OCI-M2 (cell line): ENCODE data around the gene MUC3A.
"Not testable (repeated sequence)": the region's sequence is repeated elsewhere in the genome, so short reads cannot be mapped to it uniquely, and the experiment has no call there.

ENCODE experiments used
- DNase-seq: peaks from one replicate; lab custom pipeline; 2025; ENCODE audit not compliant: unreplicated experiment; lab: John Stamatoyannopoulos, UW

The MUC3A gene, protein sequence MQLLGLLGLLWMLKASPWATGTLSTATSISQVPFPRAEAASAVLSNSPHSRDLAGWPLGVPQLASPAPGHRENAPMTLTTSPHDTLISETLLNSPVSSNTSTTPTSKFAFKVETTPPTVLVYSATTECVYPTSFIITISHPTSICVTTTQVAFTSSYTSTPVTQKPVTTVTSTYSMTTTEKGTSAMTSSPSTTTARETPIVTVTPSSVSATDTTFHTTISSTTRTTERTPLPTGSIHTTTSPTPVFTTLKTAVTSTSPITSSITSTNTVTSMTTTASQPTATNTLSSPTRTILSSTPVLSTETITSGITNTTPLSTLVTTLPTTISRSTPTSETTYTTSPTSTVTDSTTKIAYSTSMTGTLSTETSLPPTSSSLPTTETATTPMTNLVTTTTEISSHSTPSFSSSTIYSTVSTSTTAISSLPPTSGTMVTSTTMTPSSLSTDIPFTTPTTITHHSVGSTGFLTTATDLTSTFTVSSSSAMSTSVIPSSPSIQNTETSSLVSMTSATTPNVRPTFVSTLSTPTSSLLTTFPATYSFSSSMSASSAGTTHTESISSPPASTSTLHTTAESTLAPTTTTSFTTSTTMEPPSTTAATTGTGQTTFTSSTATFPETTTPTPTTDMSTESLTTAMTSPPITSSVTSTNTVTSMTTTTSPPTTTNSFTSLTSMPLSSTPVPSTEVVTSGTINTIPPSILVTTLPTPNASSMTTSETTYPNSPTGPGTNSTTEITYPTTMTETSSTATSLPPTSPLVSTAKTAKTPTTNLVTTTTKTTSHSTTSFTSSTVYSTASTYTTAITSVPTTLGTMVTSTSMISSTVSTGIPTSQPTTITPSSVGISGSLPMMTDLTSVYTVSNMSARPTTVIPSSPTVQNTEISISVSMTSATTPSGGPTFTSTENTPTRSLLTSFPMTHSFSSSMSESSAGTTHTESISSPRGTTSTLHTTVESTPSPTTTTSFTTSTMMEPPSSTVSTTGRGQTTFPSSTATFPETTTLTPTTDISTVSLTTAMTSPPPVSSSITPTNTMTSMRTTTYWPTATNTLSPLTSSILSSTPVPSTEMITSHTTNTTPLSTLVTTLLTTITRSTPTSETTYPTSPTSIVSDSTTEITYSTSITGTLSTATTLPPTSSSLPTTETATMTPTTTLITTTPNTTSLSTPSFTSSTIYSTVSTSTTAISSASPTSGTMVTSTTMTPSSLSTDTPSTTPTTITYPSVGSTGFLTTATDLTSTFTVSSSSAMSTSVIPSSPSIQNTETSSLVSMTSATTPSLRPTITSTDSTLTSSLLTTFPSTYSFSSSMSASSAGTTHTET (N-terminal part only)

GRCh38 chr7:100949227-100949932 lies at the start of gene MUC3A:
Gene MUC3A (plus strand): TSS chr7:100949534. CDS start chr7:100949625, 91 bp downstream.
- no peak for DNase-seq

- no peak for DNase-seq
Measured at GRCh38 chr7:100900978-100901377, 48.4 kb upstream of the MUC3A start.

DNA sequence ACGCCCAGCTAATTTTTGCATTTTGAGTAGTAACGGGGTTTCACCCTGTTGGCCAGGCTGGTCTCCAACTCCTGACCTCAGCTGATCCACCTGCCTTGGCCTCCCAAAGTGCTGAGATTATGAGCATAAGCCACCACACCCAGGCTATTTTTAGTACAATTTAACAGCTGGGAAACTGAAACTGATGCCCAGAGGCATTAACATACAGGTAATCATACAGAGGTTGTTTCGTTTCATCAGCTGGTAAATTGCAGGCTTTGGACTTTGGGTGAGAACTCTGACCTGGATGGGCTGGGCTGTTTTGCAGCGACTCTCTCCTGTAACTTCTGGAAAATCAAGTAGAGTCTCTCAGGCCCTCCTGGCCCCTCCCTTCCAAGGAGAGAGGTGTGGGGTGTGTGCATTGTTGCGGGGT lies 47.4 kb upstream of the MUC3A start:
- no peak for DNase-seq

GRCh38 chr7:100902638-100903037 lies 46.7 kb upstream of the MUC3A start:
- DNase-seq = no peak

DNA sequence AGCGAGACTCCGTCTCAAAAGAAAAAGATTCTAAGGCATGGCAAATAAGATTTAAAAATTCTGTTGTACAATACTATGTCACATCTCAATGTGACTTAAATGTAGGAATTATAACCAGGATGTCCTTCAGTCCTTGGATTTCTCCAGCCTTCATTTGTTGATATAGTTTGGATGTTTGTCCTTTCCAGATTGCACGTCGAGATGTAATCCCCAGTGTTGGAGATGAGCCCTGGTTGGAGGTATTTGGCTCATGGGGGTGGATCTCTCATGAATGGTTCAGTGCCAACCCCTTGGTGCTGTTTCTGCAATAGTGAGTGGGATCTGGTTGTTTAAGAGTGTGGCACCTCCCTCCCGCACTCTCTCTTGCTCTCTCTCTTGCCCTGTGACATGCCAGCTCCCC lies 40.8 kb upstream of the MUC3A start:
- DNase-seq = no peak

DNA sequence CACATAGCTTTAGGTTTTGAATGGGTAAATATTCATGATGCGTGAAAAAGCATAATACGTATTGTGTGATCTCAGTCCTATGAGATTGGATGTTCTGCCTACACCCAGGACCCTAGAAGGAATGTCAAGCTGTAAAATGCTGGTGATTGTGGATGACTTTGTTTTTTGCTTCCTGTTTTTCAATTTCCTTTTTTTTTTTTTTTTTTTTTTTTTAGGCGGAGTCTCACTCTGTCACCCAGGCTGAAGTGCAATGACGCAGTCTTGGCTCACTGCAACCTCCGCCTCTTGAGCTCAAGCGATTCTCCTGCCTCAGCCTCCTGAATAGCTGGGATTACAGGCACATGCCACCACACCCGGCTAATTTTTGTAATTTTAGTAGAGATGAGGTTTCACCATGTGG lies 38.9 kb upstream of the MUC3A start:
- DNase-seq = not testable (repeated sequence)

DNA sequence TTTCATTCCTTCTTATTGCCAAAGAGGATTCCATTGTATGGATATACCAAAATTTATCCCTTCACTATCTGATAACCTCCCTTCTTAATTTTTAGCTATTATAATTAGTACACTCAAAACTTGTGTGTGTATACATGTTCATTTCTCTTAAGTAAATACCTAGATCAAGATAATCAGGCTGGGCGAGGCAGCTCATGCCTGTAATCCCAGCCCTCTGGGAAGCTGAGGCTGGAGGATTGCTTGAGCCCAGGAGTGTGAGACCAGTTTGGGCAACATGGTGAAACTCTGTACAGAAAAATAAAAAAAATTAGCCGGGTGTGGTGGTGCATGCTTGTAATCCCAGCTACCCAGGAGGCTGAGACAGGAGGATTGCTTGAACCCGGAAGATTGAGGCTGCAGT lies 37.9 kb upstream of the MUC3A start:
- DNase-seq = no peak

DNA sequence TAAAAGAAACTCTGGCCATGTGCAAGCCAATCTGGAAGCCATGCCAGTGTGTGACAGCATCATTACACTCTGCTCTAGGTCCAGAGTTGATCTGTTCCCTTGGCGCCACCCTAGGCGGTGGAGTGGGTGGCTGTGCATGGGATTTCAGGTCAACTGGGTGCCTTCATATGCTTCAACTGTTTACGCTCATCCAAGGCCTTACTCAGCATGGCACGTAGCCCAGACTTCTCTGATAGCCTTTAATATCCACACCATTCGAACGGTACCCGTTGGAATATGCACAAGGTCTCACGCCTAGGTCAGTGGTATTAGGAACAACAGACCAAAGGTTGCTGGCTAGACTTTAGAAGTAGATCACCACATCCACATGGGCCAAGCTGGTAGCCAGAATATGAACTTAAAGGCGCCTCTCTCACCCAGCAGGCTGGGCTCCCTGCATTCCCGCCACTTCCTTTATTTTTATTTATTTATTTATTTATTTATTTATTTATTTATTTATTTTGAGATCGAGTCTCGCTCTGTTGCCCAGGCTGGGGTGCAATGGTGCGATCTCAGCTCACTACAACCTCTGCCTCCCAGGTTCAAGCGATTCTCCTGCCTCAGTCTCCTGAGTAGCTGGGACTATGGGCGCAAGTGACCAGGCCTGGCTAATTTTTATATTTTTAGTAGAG lies 35.0 kb upstream of the MUC3A start:
- no peak for DNase-seq

GRCh38 chr7:100914879-100915447 lies 34.4 kb upstream of the MUC3A start:
- DNase-seq = no peak

DNA sequence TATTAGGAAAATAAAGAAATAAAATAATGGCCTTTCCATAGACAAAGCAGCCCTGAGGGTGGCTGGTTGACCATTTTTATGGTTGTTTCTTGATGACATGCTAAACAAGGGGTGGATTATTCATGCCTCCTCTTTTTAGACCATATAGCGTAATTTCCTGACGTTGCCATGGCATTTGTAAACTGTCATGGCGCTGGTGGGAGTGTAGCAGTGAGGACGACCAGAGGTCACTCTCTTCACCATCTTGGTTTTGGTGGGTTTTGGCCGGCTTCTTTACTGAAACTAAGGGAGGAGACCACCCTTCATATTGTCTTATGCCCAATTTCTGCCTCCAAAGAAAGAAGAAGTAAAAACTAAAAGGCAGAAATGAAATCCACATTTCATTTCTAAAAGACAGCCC lies 30.0 kb upstream of the MUC3A start:
- not testable (repeated sequence) for DNase-seq

DNA sequence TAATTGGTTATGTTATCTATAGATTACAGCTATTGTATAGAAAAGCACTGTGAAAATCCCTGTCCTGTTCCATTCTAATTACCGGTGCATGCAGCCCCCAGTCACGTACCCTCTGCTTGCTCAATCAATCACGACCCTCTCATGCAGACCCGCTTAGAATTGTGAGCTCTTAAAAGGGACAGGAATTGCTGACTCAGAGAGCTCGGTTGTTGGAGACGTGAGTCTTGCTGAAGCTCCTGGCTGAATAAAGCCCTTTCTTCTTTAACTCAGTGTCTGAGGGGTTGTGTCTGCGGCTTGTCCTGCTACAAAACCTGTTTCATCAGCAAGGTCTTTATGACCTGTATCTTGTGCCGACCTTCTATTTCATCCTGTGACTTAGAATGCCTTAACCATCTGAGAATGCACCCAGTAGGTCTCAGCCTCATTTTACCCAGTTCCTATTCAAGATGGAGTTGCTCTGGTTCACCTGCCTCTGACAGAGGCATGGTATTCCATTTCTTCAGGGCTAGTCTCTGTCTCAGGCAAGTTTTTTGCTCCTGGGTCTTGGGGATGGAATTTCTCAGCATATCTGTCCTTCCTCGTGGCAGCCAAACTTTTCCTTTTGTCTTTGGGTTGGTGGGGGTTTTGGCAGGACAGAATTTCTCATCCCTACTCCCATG lies 29.4 kb upstream of the MUC3A start:
- DNase-seq = not testable (repeated sequence)

GRCh38 chr7:100921039-100921438 lies 28.3 kb upstream of the MUC3A start:
- no peak for DNase-seq

- DNase-seq = not testable (repeated sequence)
Measured at GRCh38 chr7:100923616-100924015, 25.7 kb upstream of the MUC3A start.

- no peak for DNase-seq
Measured at GRCh38 chr7:100929808-100930174, 19.5 kb upstream of the MUC3A start.

DNA sequence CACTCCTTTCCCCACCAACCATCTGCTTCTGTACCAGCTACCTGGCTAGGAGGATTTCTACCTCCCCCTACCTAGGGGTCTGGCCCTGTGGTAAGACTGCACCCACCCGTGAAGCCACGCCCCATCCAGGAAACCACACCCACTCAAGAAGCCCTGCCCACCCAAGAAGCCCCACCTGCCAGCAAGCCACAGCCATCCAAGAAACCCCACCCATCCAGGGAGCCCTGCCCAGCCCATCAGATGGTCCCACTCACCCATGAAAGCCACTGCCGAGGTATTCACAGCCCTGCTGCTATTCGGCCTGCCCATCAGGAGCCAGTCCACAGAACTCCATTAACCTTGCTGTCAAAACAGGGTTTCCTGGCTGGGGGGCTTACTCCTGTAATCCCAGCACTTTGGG lies 15.6 kb upstream of the MUC3A start:
- no peak for DNase-seq

GRCh38 chr7:100935381-100935780 lies 14.0 kb upstream of the MUC3A start:
- DNase-seq = not testable (repeated sequence)

GRCh38 chr7:100936167-100936566 lies 13.2 kb upstream of the MUC3A start:
- not testable (repeated sequence) for DNase-seq

DNA sequence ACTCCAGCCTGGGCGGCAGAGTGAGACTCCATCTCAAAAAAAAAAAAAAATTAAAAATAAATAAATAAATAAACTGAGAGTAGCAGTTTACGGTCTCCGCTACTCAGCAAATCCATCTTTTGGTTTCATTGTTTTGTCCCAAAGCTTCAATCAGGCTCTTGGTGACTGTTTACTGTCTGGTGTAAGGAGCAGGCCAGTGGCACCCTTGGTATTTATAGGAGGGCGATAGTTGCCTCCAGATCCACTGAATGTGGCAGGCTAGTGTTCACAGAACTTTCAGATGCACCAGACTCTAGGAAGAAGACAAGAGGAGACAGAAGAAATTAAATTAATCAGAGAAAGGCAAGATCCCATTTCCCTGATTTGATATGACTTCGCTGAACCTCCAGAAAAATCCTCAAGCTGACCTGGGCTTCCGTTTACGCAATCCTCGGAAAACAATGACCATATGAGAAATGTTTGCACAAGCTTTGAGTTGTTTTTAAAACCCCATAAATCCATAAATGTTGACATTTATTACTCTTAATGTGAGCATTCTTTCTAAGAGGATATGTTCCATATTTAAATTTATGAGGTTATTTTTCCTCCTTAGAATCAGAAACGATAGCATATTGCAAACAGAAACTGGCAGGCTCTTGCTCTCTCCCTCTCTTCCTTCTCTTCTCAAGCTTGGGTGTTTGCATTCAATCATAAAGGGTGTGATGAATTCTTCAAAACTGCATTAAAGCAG lies 7.1 kb upstream of the MUC3A start:
- no peak for DNase-seq
